Upper lobe of left lung (tissue), 6 donors: Measurements from ENCODE around the gene TBC1D9. TPM values are rescaled to one million over a fixed set of nuclear protein-coding genes. Genes with fewer than 3 reads are reported as not detected.

ENCODE experiments used
- ATAC-seq, 2 donors: fragments of 200-7000 bp; cut with Tn5 transposase; one replicate each; pipeline ENCODE4 v1.9.1; 2022; ENCODE audit warnings: mild to moderate bottlenecking in 2 of 2, moderate library complexity in 2 of 2; ENCODE audit not compliant: low FRiP score in 2 of 2
- DNase-seq, 2 donors: peaks; one replicate each; pipeline ENCODE4 v3.0.0-alpha.2; 2019 to 2020
- H3K27ac ChIP-seq, 4 donors: fragments of 200-600 bp; sonication (generic); one replicate each; pipeline ENCODE4 v1.5.1; 2016 to 2019
- H3K27me3 ChIP-seq, 4 donors: fragments of 200-600 bp; sonication (generic); one replicate each; pipeline ENCODE4 v1.5.1; 2017 to 2019
- H3K36me3 ChIP-seq, 4 donors: fragments of 200-600 bp; sonication (generic); one replicate each; pipeline ENCODE4 v1.5.1; 2016 to 2019
- H3K4me1 ChIP-seq, 4 donors: fragments of 200-600 bp; sonication (generic); one replicate each; pipeline ENCODE4 v1.5.1; 2018 to 2019
- H3K4me3 ChIP-seq, 4 donors: fragments of 200-600 bp; sonication (generic); one replicate each; pipeline ENCODE4 v1.5.1; 2017 to 2019; ENCODE audit warnings: mild to moderate bottlenecking in 2 of 4, moderate library complexity in 1 of 4
- H3K9me3 ChIP-seq, 4 donors: fragments of 200-600 bp; sonication (generic); one replicate each; pipeline ENCODE4 v1.5.1; 2018 to 2019
- CTCF ChIP-seq, 6 experiments: fragments of 450-650 bp in 4 of 6; fragments of 200-600 bp in 2 of 6; sonication (generic) in 2 of 6; IDR thresholded peaks; one replicate each; pipeline ENCODE4 v1.5.1; 2016 to 2019; ENCODE audit warnings: antibody characterized with exemption in 6 of 6
- EP300 ChIP-seq, 4 donors: sonication (generic); formaldehyde crosslinking; IDR thresholded peaks; one replicate each; pipeline ENCODE4 v1.5.1; 2017; ENCODE audit warnings: antibody characterized with exemption in 4 of 4, control low read depth in 2 of 4
- POLR2A ChIP-seq, 4 donors: fragments of 450-650 bp; IDR thresholded peaks; one replicate each; pipeline ENCODE4 v1.5.1; 2016 to 2017; ENCODE audit warnings: antibody characterized with exemption in 4 of 4, mild to moderate bottlenecking in 2 of 4
- POLR2AphosphoS5 ChIP-seq, 2 donors: sonication (generic); formaldehyde crosslinking; IDR thresholded peaks; one replicate each; pipeline ENCODE4 v1.5.1; 2017; ENCODE audit warnings: antibody characterized with exemption in 2 of 2
- WGBS, 2 donors: methylation state at CpG; one replicate each; pipeline ENCODE4 v1.1.5; 2017 to 2018; 5-methylcytosine and 5-hydroxymethylcytosine counted together
- total RNA-seq, 6 donors: library from RNA; depleted of rRNA in 4 of 6; stranded (reverse); fragments of >200 nt in 4 of 6; gene quantifications; one replicate each; pipeline versions ENCODE4 v1.1.0 to v1.2.1, GENCODE V29; 2016 to 2021
- donor health status: DM: no; HTN: no; CAD: no; lungs with moderate emphysema.
- donor health status: DM: no; HTN: yes; CAD: no; lungs with severe emphysema.

The TBC1D9 gene
- total RNA-seq, 6 donors from 2014 or later: 33.7 to 41.9 (median 38.1) TPM

GRCh38 chr4:140755774-140756318 is 339 bp downstream of the TBC1D9 start:
- no peaks in the 10 kb centered on the region for H3K36me3 ChIP-seq
- peaks cover 0 to 8% (median 5%) of the 10 kb centered on the region in 4 donors for H3K4me1 ChIP-seq
- H3K9me3 ChIP-seq: no peaks in the 10 kb centered on the region
- peak overlapping the region; percentile 96 to 99 (median 98) for H3K27ac ChIP-seq
- H3K4me3 ChIP-seq: peak overlapping the region; percentile 53 to 91 (median 82)
- ATAC-seq (peak; percentile 58 to 70), DNase-seq (peak; percentile 38 to 92)
- 0 to 1% methylated on average over 24 to 41 of the region's 74 CpGs for WGBS, 2 donors
- no peaks in the 10 kb centered on the region for H3K27me3 ChIP-seq
- TF ChIP-seq CTCF (IDR thresholded peaks at IDR 0.05) (peak in 4 of 6 experiments; percentile 23 to 41 (median 35)), EP300 (IDR thresholded peaks at IDR 0.05) (no peak)

GRCh38 chr4:140754918-140755773 is 1.0 kb downstream of the TBC1D9 start:
- DNase-seq (no peak), ATAC-seq (no peak)
- no peaks in the 10 kb centered on the region for H3K27me3 ChIP-seq
- TF ChIP-seq POLR2AphosphoS5 (IDR thresholded peaks at IDR 0.05) (no peak), CTCF (IDR thresholded peaks at IDR 0.05) (no peak), EP300 (IDR thresholded peaks at IDR 0.05) (no peak), POLR2A (IDR thresholded peaks at IDR 0.05) (no peak)
- 25 to 30% methylated on average over 8 of the region's 8 CpGs for WGBS, 2 donors
- H3K4me1 ChIP-seq: peaks cover 0 to 8% (median 5%) of the 10 kb centered on the region in 4 donors
- no peaks in the 10 kb centered on the region for H3K9me3 ChIP-seq
- peak overlapping the region; percentile 96 to 99 (median 98) for H3K27ac ChIP-seq
- no peaks in the 10 kb centered on the region for H3K36me3 ChIP-seq
- H3K4me3 ChIP-seq: peak overlapping the region; percentile 53 to 91 (median 82)

GRCh38 chr4:140753329-140753728 is 2.9 kb downstream of the TBC1D9 start:
- 86 to 88% methylated on average over 2 of the region's 2 CpGs for WGBS, 2 donors
- H3K9me3 ChIP-seq: no peaks in the 10 kb centered on the region
- no peak overlapping the region for H3K4me3 ChIP-seq

DNA sequence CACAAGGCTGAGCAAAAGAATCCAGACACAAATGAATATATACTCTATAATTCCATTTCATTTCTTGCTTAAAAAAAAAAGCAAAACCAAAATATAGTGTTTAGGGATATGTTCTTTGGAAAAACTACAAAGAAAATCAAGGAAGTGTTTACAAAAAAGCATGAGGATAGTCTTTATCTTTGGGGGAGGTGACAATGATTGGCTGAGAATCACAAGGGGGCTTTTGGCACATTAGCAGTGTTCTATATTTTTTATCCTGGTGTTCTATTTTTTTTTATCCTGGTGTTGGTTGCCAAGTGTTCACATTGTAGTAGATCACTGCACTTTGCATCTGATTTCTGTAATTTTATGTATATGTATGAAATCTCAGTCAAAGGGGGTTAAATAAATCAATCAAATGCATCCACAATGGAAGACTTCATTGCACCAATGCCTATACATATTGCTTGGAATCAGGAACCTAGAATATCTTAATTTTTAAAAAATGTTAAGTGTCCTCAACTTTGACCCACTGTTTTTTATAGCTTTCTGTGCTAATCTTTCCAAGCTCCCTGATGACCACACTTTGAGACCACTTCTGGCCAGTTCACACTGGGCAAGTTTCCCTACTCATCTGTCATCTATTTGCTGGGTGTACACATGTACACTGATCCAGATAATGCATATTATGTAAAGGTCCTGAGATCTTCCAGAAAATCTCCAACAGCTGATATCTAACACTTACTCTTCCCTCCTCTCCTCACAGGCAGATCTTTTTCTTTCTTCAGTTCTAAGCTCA is 3.7 kb downstream of the TBC1D9 start:
- Histone ChIP-seq H3K4me1 (peaks cover 0 to 8% (median 5%) of the 10 kb centered on the region in 4 donors), H3K27ac (no peak overlapping the region), H3K4me3 (no peak overlapping the region), H3K36me3 (no peaks in the 10 kb centered on the region), H3K27me3 (no peaks in the 10 kb centered on the region), H3K9me3 (no peaks in the 10 kb centered on the region)
- no peak for DNase-seq
- ATAC-seq: no peak
- TF ChIP-seq CTCF (IDR thresholded peaks at IDR 0.05) (no peak), POLR2A (IDR thresholded peaks at IDR 0.05) (no peak), EP300 (IDR thresholded peaks at IDR 0.05) (no peak), POLR2AphosphoS5 (IDR thresholded peaks at IDR 0.05) (no peak)

More at GRCh38 chr4:140753329-140753728, 2.9 kb downstream of the TBC1D9 start:
- Histone ChIP-seq H3K27ac (no peak overlapping the region), H3K27me3 (no peaks in the 10 kb centered on the region), H3K4me1 (peaks cover 0 to 8% (median 5%) of the 10 kb centered on the region in 4 donors), H3K36me3 (no peaks in the 10 kb centered on the region)
- DNase-seq (no peak), ATAC-seq (no peak)
- no peak for TF ChIP-seq POLR2A (IDR thresholded peaks at IDR 0.05)
- TF ChIP-seq CTCF (IDR thresholded peaks at IDR 0.05): no peak
- TF ChIP-seq POLR2AphosphoS5 (IDR thresholded peaks at IDR 0.05): no peak
- no peak for TF ChIP-seq EP300 (IDR thresholded peaks at IDR 0.05)
